ENCODE results near the gene ATF1. TPM values are rescaled to one million over a fixed set of nuclear protein-coding genes. Genes with fewer than 3 reads are reported as not detected.
A peak's percentile ranks its signal among the peaks of the same experiment; 100 is the strongest.

The ATF1 gene
- total RNA-seq: 10 to 100 TPM in 3 of 4 donors, 1 to 10 TPM in 1; 10.0 to 19.4 (median 16.5) TPM

GRCh38 chr12:50763639-50764285, at the start of gene ATF1:
Gene ATF1 (plus strand): TSS chr12:50764101. CDS start chr12:50780146, 16,045 bp downstream.
- WGBS, 2 donors (ENCODE audit: low coverage in 1 of 2): 0% methylated on average over 10 to 35 of the region's 51 CpGs
- in situ Hi-C loops (cut with MboI; ENCODE audit: low pct_ligation_motif_present in 1 of 4, low pct_unique_long_range_greater_than_20kb in 1 of 4, low sequenced_read_pairs in 3 of 4): no loop called here
- H3K36me3 ChIP-seq: no peaks in the 10 kb centered on the region
- peaks cover 5 to 49% (median 35%) of the 10 kb centered on the region in 4 donors for H3K4me1 ChIP-seq
- TF ChIP-seq, protein P1, sequence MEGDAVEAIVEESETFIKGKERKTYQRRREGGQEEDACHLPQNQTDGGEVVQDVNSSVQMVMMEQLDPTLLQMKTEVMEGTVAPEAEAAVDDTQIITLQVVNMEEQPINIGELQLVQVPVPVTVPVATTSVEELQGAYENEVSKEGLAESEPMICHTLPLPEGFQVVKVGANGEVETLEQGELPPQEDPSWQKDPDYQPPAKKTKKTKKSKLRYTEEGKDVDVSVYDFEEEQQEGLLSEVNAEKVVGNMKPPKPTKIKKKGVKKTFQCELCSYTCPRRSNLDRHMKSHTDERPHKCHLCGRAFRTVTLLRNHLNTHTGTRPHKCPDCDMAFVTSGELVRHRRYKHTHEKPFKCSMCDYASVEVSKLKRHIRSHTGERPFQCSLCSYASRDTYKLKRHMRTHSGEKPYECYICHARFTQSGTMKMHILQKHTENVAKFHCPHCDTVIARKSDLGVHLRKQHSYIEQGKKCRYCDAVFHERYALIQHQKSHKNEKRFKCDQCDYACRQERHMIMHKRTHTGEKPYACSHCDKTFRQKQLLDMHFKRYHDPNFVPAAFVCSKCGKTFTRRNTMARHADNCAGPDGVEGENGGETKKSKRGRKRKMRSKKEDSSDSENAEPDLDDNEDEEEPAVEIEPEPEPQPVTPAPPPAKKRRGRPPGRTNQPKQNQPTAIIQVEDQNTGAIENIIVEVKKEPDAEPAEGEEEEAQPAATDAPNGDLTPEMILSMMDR (IDR thresholded peaks at IDR 0.05): no peak
- TF ChIP-seq POLR2A (IDR thresholded peaks at IDR 0.05) (peak; percentile 83), POLR2AphosphoS5 (IDR thresholded peaks at IDR 0.05) (peak; percentile 87 to 96 (median 94)), EP300 (IDR thresholded peaks at IDR 0.05; ENCODE audit: low read depth) (no peak)
- H3K27me3 ChIP-seq: no peaks in the 10 kb centered on the region
- intact Hi-C loops (cut with DNase I; ENCODE audit: low total_unique reads): no loop called here
- H3K9me3 ChIP-seq: no peaks in the 10 kb centered on the region
- peak within 1 kb of the TSS; percentile 88 to 93 (median 92) for H3K4me3 ChIP-seq
- H3K27ac ChIP-seq: peak within 1 kb of the TSS; percentile 96 to 99 (median 97)
- DNase-seq: peak; percentile 93

DNA sequence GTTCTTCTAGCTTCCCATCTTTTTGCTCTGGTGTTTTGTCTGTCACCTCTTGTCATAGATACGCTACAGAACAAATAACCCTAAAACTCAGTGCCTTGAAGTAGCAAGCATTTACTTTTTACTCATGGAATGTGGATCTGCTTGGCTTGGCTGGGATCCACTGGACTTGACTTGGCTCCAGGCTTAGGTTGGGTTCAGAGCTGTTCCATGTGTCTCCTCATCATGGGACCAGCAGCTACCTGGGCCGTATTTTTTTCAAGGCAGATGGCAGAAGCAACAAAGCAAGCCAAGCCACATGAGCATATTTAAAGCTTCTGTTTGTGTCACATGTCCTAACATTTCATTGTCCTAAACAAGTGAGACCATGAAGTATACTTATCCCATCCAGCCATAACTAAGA, 48.7 kb upstream of the ATF1 start:
- Histone ChIP-seq H3K4me3 (no peak overlapping the region), H3K27me3 (no peaks in the 10 kb centered on the region), H3K9me3 (no peaks in the 10 kb centered on the region), H3K36me3 (peaks cover 0 to 61% (median 22%) of the 10 kb centered on the region in 4 donors), H3K4me1 (no peaks in the 10 kb centered on the region), H3K27ac (no peak overlapping the region)
- 75 to 100% methylated on average over 1 to 2 of the region's 2 CpGs for WGBS, 2 donors (ENCODE audit: low coverage in 1 of 2)
- no peak for DNase-seq
- TF ChIP-seq POLR2AphosphoS5 (IDR thresholded peaks at IDR 0.05) (no peak), EP300 (IDR thresholded peaks at IDR 0.05; ENCODE audit: low read depth) (no peak), POLR2A (IDR thresholded peaks at IDR 0.05) (no peak)
- TF ChIP-seq, protein P1 (IDR thresholded peaks at IDR 0.05): no peak
- intact Hi-C loops (cut with DNase I; ENCODE audit: low total_unique reads) (no loop called here), in situ Hi-C loops (cut with MboI; ENCODE audit: low pct_ligation_motif_present in 1 of 4, low pct_unique_long_range_greater_than_20kb in 1 of 4, low sequenced_read_pairs in 3 of 4) (loop anchor here in 1 of 4 donors (25.0 kb wide), 1 partner anchor 278 kb away; no protein-coding TSS in a partner anchor)

- 98 to 100% methylated on average over 2 of the region's 2 CpGs for WGBS, 2 donors (ENCODE audit: low coverage in 1 of 2)
- no peaks in the 10 kb centered on the region for H3K4me1 ChIP-seq
- in situ Hi-C loops (cut with MboI; ENCODE audit: low pct_ligation_motif_present in 1 of 4, low pct_unique_long_range_greater_than_20kb in 1 of 4, low sequenced_read_pairs in 3 of 4): loop anchor here in 1 of 4 donors (25.0 kb wide), 1 partner anchor 281 kb away; no protein-coding TSS in a partner anchor
- H3K36me3 ChIP-seq: peaks cover 0 to 77% (median 34%) of the 10 kb centered on the region in 4 donors
- intact Hi-C loops (cut with DNase I; ENCODE audit: low total_unique reads): no loop called here
- no peak for TF ChIP-seq POLR2A (IDR thresholded peaks at IDR 0.05)
- TF ChIP-seq, protein P1 (IDR thresholded peaks at IDR 0.05): no peak
- TF ChIP-seq EP300 (IDR thresholded peaks at IDR 0.05; ENCODE audit: low read depth): no peak
- TF ChIP-seq POLR2AphosphoS5 (IDR thresholded peaks at IDR 0.05): no peak
- H3K9me3 ChIP-seq: no peaks in the 10 kb centered on the region
- DNase-seq: no peak
- H3K27me3 ChIP-seq: no peaks in the 10 kb centered on the region
- no peak overlapping the region for H3K4me3 ChIP-seq
- no peak overlapping the region for H3K27ac ChIP-seq
Observed at GRCh38 chr12:50718760-50719159, 45.1 kb upstream of the ATF1 start.

DNA sequence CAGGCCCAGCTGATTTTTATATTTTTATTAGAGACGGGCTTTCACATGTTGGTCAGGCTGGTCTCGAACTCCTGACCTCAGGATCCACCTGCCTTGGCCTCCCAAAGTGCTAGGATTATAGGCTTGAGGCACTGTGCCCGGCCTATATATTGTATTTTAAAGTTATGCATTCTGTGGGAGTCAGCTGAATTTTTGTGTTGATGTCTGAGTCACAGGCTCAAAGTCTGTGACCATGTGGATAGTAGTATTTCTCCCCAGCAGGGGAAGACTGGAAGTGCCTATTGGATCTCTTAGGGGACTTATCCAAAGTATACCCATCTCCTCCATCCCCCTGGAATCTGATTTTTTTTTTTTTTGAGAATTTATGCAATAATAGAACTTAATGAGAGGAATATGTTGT, 43.8 kb upstream of the ATF1 start:
- Histone ChIP-seq H3K4me1 (no peaks in the 10 kb centered on the region), H3K4me3 (no peak overlapping the region), H3K36me3 (peaks cover 0 to 76% (median 33%) of the 10 kb centered on the region in 4 donors), H3K27ac (no peak overlapping the region), H3K27me3 (no peaks in the 10 kb centered on the region), H3K9me3 (no peaks in the 10 kb centered on the region)
- no peak for DNase-seq
- intact Hi-C loops (cut with DNase I; ENCODE audit: low total_unique reads) (no loop called here), in situ Hi-C loops (cut with MboI; ENCODE audit: low pct_ligation_motif_present in 1 of 4, low pct_unique_long_range_greater_than_20kb in 1 of 4, low sequenced_read_pairs in 3 of 4) (loop anchor here in 1 of 4 donors (25.0 kb wide), 1 partner anchor 283 kb away; no protein-coding TSS in a partner anchor)
- TF ChIP-seq, protein P1 (IDR thresholded peaks at IDR 0.05): no peak
- no peak for TF ChIP-seq POLR2AphosphoS5 (IDR thresholded peaks at IDR 0.05)
- no peak for TF ChIP-seq EP300 (IDR thresholded peaks at IDR 0.05; ENCODE audit: low read depth)
- TF ChIP-seq POLR2A (IDR thresholded peaks at IDR 0.05): no peak
- WGBS, 2 donors (ENCODE audit: low coverage in 1 of 2): 89% methylated on average over 3 of the region's 3 CpGs

All from transverse colon (tissue), 4 donors.